Muscle layer of duodenum (tissue), 2 donors: ENCODE data around the gene MTSS2.

Experiments
- H3K27ac ChIP-seq: one replicate; pipeline ENCODE4 v1.7.0; 2013; ENCODE audit warnings: mild to moderate bottlenecking, low read length
- H3K27me3 ChIP-seq: one replicate; pipeline ENCODE4 v1.7.0; 2013; ENCODE audit warnings: low read depth, mild to moderate bottlenecking, control low read depth, low read length
- H3K36me3 ChIP-seq, 2 donors: one replicate each; pipeline ENCODE4 v1.7.0; 2013; ENCODE audit warnings: low read length in 2 of 2, control low read depth in 1 of 2, mild to moderate bottlenecking in 1 of 2; ENCODE audit not compliant: insufficient read depth in 2 of 2, control insufficient read depth in 1 of 2
- H3K4me1 ChIP-seq, 2 donors: one replicate each; pipeline ENCODE4 v1.7.0; 2013; ENCODE audit warnings: low read length in 2 of 2, mild to moderate bottlenecking in 2 of 2, control low read depth in 1 of 2, moderate library complexity in 1 of 2; ENCODE audit not compliant: insufficient read depth in 2 of 2, control insufficient read depth in 1 of 2
- H3K4me3 ChIP-seq, 2 donors: one replicate each; pipeline ENCODE4 v1.7.0; 2013; ENCODE audit warnings: low read length in 2 of 2, low read depth in 1 of 2, mild to moderate bottlenecking in 1 of 2
- H3K9me3 ChIP-seq, 2 donors: one replicate each; pipeline ENCODE4 v1.7.0; 2013; ENCODE audit warnings: low read length in 2 of 2, control low read depth in 1 of 2, mild to moderate bottlenecking in 1 of 2; ENCODE audit not compliant: control insufficient read depth in 1 of 2
- donor health status: healthy.

Gene MTSS2

GRCh38 chr16:70712942-70713341, 27.1 kb upstream of the MTSS2 start:
- Histone ChIP-seq H3K27me3 (no peaks in the 10 kb centered on the region), H3K4me1 (peaks cover 5 to 32% of the 10 kb centered on the region in 2 donors), H3K27ac (no peak overlapping the region), H3K9me3 (no peaks in the 10 kb centered on the region), H3K4me3 (no peak overlapping the region), H3K36me3 (no peaks in the 10 kb centered on the region)

GRCh38 chr16:70712359-70712758, 26.5 kb upstream of the MTSS2 start:
- H3K27ac ChIP-seq = no peak overlapping the region
- H3K36me3 ChIP-seq = no peaks in the 10 kb centered on the region
- peaks cover 7 to 35% of the 10 kb centered on the region in 2 donors for H3K4me1 ChIP-seq
- no peaks in the 10 kb centered on the region for H3K9me3 ChIP-seq
- H3K4me3 ChIP-seq = no peak overlapping the region
- no peaks in the 10 kb centered on the region for H3K27me3 ChIP-seq

GRCh38 chr16:70711211-70712031, 25.6 kb upstream of the MTSS2 start:
- H3K4me3 ChIP-seq = no peak overlapping the region
- H3K27me3 ChIP-seq = no peaks in the 10 kb centered on the region
- no peaks in the 10 kb centered on the region for H3K36me3 ChIP-seq
- no peak overlapping the region for H3K27ac ChIP-seq
- H3K4me1 ChIP-seq = peaks cover 16 to 39% of the 10 kb centered on the region in 2 donors
- H3K9me3 ChIP-seq = no peaks in the 10 kb centered on the region

GRCh38 chr16:70710422-70711210, 24.8 kb upstream of the MTSS2 start:
- Histone ChIP-seq H3K27ac (no peak overlapping the region), H3K4me1 (peaks cover 22 to 35% of the 10 kb centered on the region in 2 donors), H3K36me3 (no peaks in the 10 kb centered on the region)

GRCh38 chr16:70709942-70710341, 24.1 kb upstream of the MTSS2 start:
- Histone ChIP-seq H3K4me1 (peaks cover 23 to 32% of the 10 kb centered on the region in 2 donors), H3K9me3 (no peaks in the 10 kb centered on the region), H3K36me3 (no peaks in the 10 kb centered on the region), H3K27ac (no peak overlapping the region), H3K27me3 (no peaks in the 10 kb centered on the region), H3K4me3 (no peak overlapping the region)

More at GRCh38 chr16:70710422-70711210, 24.8 kb upstream of the MTSS2 start:
- Histone ChIP-seq H3K4me3 (no peak overlapping the region), H3K9me3 (no peaks in the 10 kb centered on the region), H3K27me3 (no peaks in the 10 kb centered on the region)

GRCh38 chr16:70709457-70709856, 23.6 kb upstream of the MTSS2 start:
- Histone ChIP-seq H3K4me3 (no peak overlapping the region), H3K4me1 (peaks cover 24 to 35% of the 10 kb centered on the region in 2 donors), H3K9me3 (no peaks in the 10 kb centered on the region), H3K36me3 (no peaks in the 10 kb centered on the region), H3K27me3 (no peaks in the 10 kb centered on the region), H3K27ac (no peak overlapping the region)

- Histone ChIP-seq H3K4me1 (peaks cover 25 to 44% of the 10 kb centered on the region in 2 donors), H3K27ac (no peak overlapping the region), H3K27me3 (no peaks in the 10 kb centered on the region), H3K36me3 (no peaks in the 10 kb centered on the region), H3K9me3 (no peaks in the 10 kb centered on the region), H3K4me3 (no peak overlapping the region)
These were observed 22.8 kb upstream of the MTSS2 start for GRCh38 chr16:70708366-70709246.

- Histone ChIP-seq H3K4me3 (no peak overlapping the region), H3K27ac (peak overlapping the region; percentile 65), H3K4me1 (peaks cover 27 to 55% of the 10 kb centered on the region in 2 donors), H3K9me3 (no peaks in the 10 kb centered on the region), H3K36me3 (no peaks in the 10 kb centered on the region), H3K27me3 (no peaks in the 10 kb centered on the region)
These were observed 21.2 kb upstream of the MTSS2 start for GRCh38 chr16:70706948-70707465.

- Histone ChIP-seq H3K36me3 (no peaks in the 10 kb centered on the region), H3K4me1 (peaks cover 32 to 69% of the 10 kb centered on the region in 2 donors)
These were observed 19.2 kb upstream of the MTSS2 start for GRCh38 chr16:70705056-70705455.

GRCh38 chr16:70704586-70704985, 18.7 kb upstream of the MTSS2 start:
- H3K4me3 ChIP-seq = no peak overlapping the region
- no peaks in the 10 kb centered on the region for H3K9me3 ChIP-seq
- H3K4me1 ChIP-seq = peaks cover 32 to 68% of the 10 kb centered on the region in 2 donors
- no peaks in the 10 kb centered on the region for H3K36me3 ChIP-seq
- no peaks in the 10 kb centered on the region for H3K27me3 ChIP-seq
- H3K27ac ChIP-seq = peak overlapping the region; percentile 92

More at GRCh38 chr16:70705056-70705455, 19.2 kb upstream of the MTSS2 start:
- Histone ChIP-seq H3K27me3 (no peaks in the 10 kb centered on the region), H3K27ac (no peak overlapping the region), H3K9me3 (no peaks in the 10 kb centered on the region), H3K4me3 (no peak overlapping the region)
